Nephron progenitor cell (in vitro differentiated cells): ENCODE results near the gene GJC3.
"Not testable (repeated sequence)": the region's sequence is repeated elsewhere in the genome, so short reads cannot be mapped to it uniquely, and the experiment has no call there.

Source experiments
- DNase-seq: peaks from one replicate; pipeline ENCODE4 v3.0.0; 2021
- H3K27ac Mint-ChIP-seq: 2 replicates; pipeline ENCODE4 v1.8.0; 2021; ENCODE audit warnings: mild to moderate bottlenecking, moderate library complexity, mixed read lengths
- H3K27me3 Mint-ChIP-seq: 2 replicates; pipeline ENCODE4 v1.8.0; 2021; ENCODE audit warnings: mild to moderate bottlenecking, low read depth, mixed read lengths; ENCODE audit not compliant: poor library complexity
- H3K36me3 Mint-ChIP-seq: 2 replicates; pipeline ENCODE4 v1.8.0; 2021; ENCODE audit warnings: low read depth, mixed read lengths
- H3K4me1 Mint-ChIP-seq: 2 replicates; pipeline ENCODE4 v1.8.0; 2021; ENCODE audit warnings: mixed read lengths
- H3K4me3 Mint-ChIP-seq: 2 replicates; pipeline ENCODE4 v1.8.0; 2021; ENCODE audit warnings: mild to moderate bottlenecking, moderate library complexity, mixed read lengths
- H3K9me3 Mint-ChIP-seq: 2 replicates; pipeline ENCODE4 v1.8.0; 2021; ENCODE audit warnings: mild to moderate bottlenecking, moderate library complexity, mixed read lengths
- TF ChIP-seq, protein P1 (sequence below): fragments of 200-600 bp; sonication (generic); IDR thresholded peaks from 2 replicates; pipeline ENCODE4 v1.5.0; 2021; ENCODE audit warnings: antibody characterized with exemption

The GJC3 gene

DNA sequence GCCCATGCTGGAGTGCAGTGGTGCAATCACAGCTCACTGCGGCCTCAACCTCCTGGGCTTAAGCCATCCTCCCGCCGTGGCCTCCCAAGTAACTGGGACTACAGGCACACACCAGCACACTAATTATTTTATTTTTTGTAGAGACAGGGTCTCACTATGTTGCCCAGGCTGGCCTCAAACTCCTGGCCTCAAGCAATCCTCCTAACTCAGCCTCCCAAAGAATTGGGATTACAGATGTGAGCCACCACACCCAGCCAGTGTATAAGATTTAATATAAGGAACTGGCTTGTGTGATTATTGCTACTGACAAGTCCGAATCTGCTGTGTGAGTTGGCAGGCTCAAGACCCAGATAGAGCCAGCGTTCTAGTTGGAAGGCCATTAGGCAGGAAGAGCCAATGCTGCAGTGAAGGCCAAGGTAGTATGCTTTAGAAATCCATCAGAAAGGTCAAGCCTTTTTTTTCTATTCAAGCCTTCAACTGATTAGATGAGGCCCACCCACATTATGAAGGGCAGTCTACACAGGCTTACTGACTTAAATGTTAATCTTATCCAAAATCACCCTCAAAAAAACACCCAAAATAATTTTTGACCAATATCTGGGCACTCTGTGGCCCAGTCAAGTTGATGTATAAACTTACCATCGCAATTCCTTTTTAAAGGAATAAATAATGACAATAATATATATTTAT is 29.4 kb downstream of the GJC3 start:
- DNase-seq: no peak
- peaks cover 12% of the 10 kb centered on the region for H3K27me3 Mint-ChIP-seq
- H3K9me3 Mint-ChIP-seq: no peaks in the 10 kb centered on the region
- TF ChIP-seq, protein P1, sequence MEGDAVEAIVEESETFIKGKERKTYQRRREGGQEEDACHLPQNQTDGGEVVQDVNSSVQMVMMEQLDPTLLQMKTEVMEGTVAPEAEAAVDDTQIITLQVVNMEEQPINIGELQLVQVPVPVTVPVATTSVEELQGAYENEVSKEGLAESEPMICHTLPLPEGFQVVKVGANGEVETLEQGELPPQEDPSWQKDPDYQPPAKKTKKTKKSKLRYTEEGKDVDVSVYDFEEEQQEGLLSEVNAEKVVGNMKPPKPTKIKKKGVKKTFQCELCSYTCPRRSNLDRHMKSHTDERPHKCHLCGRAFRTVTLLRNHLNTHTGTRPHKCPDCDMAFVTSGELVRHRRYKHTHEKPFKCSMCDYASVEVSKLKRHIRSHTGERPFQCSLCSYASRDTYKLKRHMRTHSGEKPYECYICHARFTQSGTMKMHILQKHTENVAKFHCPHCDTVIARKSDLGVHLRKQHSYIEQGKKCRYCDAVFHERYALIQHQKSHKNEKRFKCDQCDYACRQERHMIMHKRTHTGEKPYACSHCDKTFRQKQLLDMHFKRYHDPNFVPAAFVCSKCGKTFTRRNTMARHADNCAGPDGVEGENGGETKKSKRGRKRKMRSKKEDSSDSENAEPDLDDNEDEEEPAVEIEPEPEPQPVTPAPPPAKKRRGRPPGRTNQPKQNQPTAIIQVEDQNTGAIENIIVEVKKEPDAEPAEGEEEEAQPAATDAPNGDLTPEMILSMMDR: no peak
- H3K4me3 Mint-ChIP-seq: no peak overlapping the region
- H3K4me1 Mint-ChIP-seq: no peaks in the 10 kb centered on the region
- H3K36me3 Mint-ChIP-seq: no peaks in the 10 kb centered on the region
- no peak overlapping the region for H3K27ac Mint-ChIP-seq

DNA sequence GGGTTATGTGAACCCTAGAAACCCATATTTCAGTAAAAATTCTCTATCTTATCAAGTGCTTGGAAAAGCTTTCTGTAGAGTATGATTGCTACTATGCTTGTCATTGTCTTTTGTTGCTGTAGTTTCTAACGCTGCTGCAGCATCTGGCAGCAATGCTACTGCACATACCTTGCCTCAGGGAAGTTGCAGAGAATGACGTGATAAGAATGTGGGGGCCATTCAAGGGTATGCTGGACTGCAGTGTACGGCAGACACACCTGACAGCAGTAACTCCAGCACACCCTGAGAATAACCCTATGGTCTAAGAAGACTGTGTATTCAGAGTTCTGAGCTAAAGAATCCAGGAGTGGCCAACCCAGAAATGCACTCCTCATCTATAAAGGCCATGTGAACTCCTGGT is 30.6 kb downstream of the GJC3 start:
- no peak overlapping the region for H3K4me3 Mint-ChIP-seq
- DNase-seq: no peak
- no peaks in the 10 kb centered on the region for H3K36me3 Mint-ChIP-seq
- H3K27ac Mint-ChIP-seq: no peak overlapping the region
- H3K4me1 Mint-ChIP-seq: no peaks in the 10 kb centered on the region
- H3K9me3 Mint-ChIP-seq: no peaks in the 10 kb centered on the region
- H3K27me3 Mint-ChIP-seq: peaks cover 22% of the 10 kb centered on the region
- TF ChIP-seq, protein P1: no peak

DNA sequence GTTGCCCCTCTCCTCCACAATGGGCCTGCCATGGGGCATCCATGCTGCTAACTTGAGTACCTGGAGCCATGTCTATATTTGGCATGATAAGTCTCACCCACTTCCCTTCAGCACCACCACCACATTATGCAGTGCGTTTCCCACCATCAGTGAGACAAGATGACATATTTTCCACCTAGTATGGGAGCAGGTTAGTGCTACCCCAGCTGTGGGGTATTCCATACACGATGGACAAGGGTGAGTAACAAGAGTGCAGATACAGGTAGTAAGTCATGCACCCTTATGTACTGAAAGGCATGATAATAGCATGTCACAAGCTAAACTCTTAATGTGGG is 31.4 kb downstream of the GJC3 start:
- no peak overlapping the region for H3K27ac Mint-ChIP-seq
- no peaks in the 10 kb centered on the region for H3K36me3 Mint-ChIP-seq
- TF ChIP-seq, protein P1: no peak
- no peaks in the 10 kb centered on the region for H3K4me1 Mint-ChIP-seq
- H3K4me3 Mint-ChIP-seq: no peak overlapping the region
- no peak for DNase-seq
- H3K27me3 Mint-ChIP-seq: peaks cover 24% of the 10 kb centered on the region
- no peaks in the 10 kb centered on the region for H3K9me3 Mint-ChIP-seq

DNA sequence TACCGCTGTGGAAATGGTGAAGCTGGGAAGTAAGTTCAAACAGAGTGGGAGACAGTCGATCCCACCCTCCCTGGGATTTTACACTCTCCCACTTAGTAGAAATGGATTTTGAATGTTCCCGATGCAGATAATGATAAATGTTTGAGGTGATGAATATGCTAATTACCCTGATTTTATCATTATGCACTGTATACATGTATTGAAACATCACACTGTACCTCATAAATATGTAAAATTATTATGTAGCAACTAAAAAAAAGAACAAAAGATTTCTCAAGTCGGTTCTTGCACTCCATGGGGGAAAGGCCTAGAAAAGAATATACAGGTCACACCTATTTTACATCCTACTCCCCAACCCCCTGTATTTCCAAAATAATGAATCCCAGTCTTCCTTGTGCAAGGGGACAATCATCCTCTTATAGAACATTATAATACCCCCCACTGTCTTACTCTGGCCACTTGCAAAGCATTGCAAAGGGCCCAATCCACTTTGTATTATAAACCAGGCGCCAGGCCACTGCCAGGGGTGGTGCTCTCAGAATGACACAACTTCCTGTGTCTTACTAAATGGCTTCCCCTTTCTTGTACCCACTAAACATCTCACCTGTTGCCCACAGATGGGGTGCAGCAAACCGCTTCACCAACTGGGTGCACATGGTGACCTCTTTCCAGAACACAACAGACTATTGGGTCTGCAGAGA is 31.9 kb downstream of the GJC3 start:
- TF ChIP-seq, protein P1: no peak
- peaks cover 27% of the 10 kb centered on the region for H3K27me3 Mint-ChIP-seq
- no peaks in the 10 kb centered on the region for H3K36me3 Mint-ChIP-seq
- no peak overlapping the region for H3K4me3 Mint-ChIP-seq
- no peaks in the 10 kb centered on the region for H3K9me3 Mint-ChIP-seq
- no peaks in the 10 kb centered on the region for H3K4me1 Mint-ChIP-seq
- H3K27ac Mint-ChIP-seq: no peak overlapping the region
- no peak for DNase-seq

DNA sequence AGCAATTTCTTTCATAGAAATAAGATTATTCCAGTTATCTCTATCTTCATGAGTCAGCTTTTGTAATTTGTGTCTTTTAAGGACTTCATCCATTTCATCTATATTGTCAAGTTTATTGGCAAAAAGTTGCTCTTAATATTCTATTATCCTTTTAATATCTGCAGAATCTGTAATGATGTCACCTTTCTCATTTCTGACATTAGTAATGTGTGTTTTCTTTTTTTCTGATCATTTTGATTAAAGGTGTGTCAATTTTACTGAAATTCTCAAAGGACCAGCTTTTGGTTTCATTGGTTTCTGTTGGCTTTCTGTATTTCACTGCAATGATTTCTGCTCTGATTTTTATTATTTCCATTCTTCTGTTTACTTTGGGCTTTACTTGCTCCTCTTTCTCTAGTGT is 34.7 kb downstream of the GJC3 start:
- Mint-ChIP-seq H3K27ac (no peak overlapping the region), H3K4me3 (no peak overlapping the region), H3K9me3 (peaks cover 7% of the 10 kb centered on the region), H3K4me1 (no peaks in the 10 kb centered on the region), H3K36me3 (no peaks in the 10 kb centered on the region), H3K27me3 (peaks cover 43% of the 10 kb centered on the region)
- TF ChIP-seq, protein P1: no peak
- no peak for DNase-seq

DNA sequence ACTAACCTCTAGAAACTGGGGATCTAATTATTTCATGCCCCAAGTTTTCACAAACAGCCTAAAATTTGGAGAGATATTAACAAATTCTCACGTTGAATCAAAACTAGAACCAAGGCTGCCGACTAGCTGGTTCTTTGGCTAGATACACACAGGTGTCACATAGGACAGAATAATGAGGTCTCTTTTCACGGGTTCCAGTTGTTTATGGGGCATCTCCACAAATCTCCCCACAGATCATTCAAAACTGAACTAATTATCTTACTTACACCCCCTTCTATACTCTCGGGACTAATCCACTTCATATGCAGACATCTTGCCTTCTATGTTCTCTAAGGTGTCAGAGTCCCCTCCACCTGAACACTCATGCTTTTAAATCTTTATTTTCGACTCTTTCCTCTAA is 36.1 kb downstream of the GJC3 start:
- Mint-ChIP-seq H3K4me1 (no peaks in the 10 kb centered on the region), H3K27ac (no peak overlapping the region), H3K4me3 (no peak overlapping the region), H3K27me3 (peaks cover 43% of the 10 kb centered on the region), H3K9me3 (peaks cover 15% of the 10 kb centered on the region), H3K36me3 (no peaks in the 10 kb centered on the region)
- no peak for DNase-seq
- TF ChIP-seq, protein P1: no peak

DNA sequence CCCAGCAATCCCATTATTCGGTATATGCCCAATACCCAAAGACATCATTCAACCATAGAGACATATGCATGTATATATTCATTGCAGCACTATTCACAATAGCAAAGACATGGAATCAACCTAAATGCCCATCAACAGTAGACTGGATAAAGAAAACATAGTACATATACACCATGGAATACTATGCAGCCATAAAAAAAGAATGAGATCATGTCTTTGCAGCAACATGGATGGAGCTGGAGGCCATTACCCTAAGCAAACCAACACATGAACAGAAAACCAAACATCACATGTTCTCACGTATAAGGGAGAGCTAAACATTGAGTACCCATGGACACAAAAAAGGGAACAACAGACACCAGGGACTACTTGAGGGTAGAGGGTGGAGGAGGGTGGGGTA is 39.1 kb downstream of the GJC3 start:
- not testable (repeated sequence) for H3K4me3 Mint-ChIP-seq, H3K36me3 Mint-ChIP-seq, H3K27ac Mint-ChIP-seq, DNase-seq, H3K4me1 Mint-ChIP-seq
- Mint-ChIP-seq H3K27me3 (peaks cover 45% of the 10 kb centered on the region), H3K9me3 (peaks cover 34% of the 10 kb centered on the region)

DNA sequence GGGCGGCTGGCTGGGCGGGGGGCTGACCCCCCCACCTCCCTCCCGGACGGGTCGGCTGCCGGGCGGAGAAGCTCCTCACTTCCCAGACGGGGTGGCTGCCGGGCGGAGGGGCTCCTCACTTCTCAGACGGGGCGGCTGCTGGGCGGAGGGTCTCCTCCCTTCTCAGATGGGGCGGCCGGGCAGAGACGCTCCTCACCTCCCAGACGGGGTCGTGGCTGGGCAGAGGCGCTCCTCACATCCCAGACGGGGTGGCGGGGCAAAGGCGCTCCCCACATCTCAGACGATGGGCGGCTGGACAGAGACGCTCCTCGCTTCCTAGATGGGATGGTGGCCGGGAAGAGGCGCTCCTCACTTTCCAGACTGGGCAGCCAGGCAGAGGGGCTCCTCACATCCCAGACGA is 41.1 kb downstream of the GJC3 start:
- not testable (repeated sequence) for DNase-seq, H3K4me3 Mint-ChIP-seq, H3K4me1 Mint-ChIP-seq, H3K36me3 Mint-ChIP-seq, H3K27ac Mint-ChIP-seq
- peaks cover 35% of the 10 kb centered on the region for H3K27me3 Mint-ChIP-seq
- H3K9me3 Mint-ChIP-seq: peaks cover 47% of the 10 kb centered on the region
